Parathyroid adenoma (tissue), 2 donors: Measurements from ENCODE around the gene KLHL1.

Experiments
- H2AFZ ChIP-seq: fragments of 300-600 bp; sonication (generic); one replicate; pipeline ENCODE4 v1.7.0; 2017; ENCODE audit warnings: antibody characterized with exemption, mild to moderate bottlenecking
- H3K27ac ChIP-seq: fragments of 300-600 bp; sonication (generic); one replicate; pipeline ENCODE4 v1.7.0; 2017
- H3K27me3 ChIP-seq: fragments of 300-600 bp; sonication (generic); one replicate; pipeline ENCODE4 v1.7.0; 2017; ENCODE audit warnings: low read length; ENCODE audit not compliant: control insufficient read depth, insufficient read depth
- H3K36me3 ChIP-seq: fragments of 300-600 bp; sonication (generic); one replicate; pipeline ENCODE4 v1.7.0; 2017; ENCODE audit warnings: low read length; ENCODE audit not compliant: control insufficient read depth, insufficient read depth
- H3K4me1 ChIP-seq: fragments of 300-600 bp; sonication (generic); one replicate; pipeline ENCODE4 v1.7.0; 2017; ENCODE audit warnings: control low read depth
- H3K4me2 ChIP-seq: fragments of 300-600 bp; sonication (generic); one replicate; pipeline ENCODE4 v1.7.0; 2017; ENCODE audit warnings: low read length
- H3K4me3 ChIP-seq: fragments of 300-600 bp; sonication (generic); one replicate; pipeline ENCODE4 v1.7.0; 2017; ENCODE audit warnings: low read depth, low read length
- H3K79me2 ChIP-seq: fragments of 300-600 bp; sonication (generic); one replicate; pipeline ENCODE4 v1.7.0; 2017; ENCODE audit warnings: control low read depth
- H3K9ac ChIP-seq: fragments of 300-600 bp; sonication (generic); one replicate; pipeline ENCODE4 v1.7.0; 2017; ENCODE audit warnings: mild to moderate bottlenecking
- H3K9me3 ChIP-seq: fragments of 300-600 bp; sonication (generic); one replicate; pipeline ENCODE4 v1.7.0; 2017; ENCODE audit warnings: low read length; ENCODE audit not compliant: control insufficient read depth
- TF ChIP-seq, protein P1 (sequence below): fragments of 300-600 bp; sonication (generic); IDR thresholded peaks from one replicate; pipeline ENCODE4 v1.7.0; 2017; ENCODE audit warnings: antibody characterized with exemption, mild to moderate bottlenecking
- donor health status: primary hyperparathyroidism.

Gene KLHL1

DNA sequence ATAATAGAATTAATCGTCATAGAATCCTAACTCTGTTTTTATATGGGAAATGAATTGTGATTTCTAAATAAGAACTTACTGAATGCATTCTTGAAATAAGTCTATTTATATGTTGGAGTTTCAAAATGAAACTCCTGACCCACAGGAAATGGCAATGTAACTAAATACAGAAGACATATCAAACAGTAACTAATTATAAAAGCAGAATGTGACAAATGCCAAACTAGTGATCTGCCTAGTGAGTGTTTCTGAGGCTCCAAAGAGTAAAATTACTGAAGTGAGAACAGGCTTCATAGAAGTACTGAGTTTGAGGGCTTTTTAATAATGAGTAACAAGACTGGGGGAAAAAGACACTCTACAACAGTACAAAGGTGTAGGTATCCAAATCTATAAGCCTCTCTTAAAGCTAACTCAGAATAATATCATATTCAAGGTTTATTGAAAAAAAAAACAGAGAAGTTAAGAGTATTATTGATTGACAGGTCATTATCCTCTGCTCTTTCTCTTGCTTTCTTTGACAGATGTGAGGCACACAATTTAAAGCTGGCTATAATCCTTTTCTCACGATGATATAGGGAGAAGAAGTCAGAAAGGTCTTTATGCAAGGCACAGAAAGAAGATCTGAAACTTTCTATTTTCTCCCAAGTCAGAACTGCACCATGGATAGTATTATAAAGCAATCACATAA is 18.1 kb downstream of the KLHL1 start:
- H2AFZ ChIP-seq, result no peak overlapping the region
- no peaks in the 10 kb centered on the region for H3K79me2 ChIP-seq
- no peaks in the 10 kb centered on the region for H3K4me1 ChIP-seq
- no peaks in the 10 kb centered on the region for H3K36me3 ChIP-seq
- H3K4me2 ChIP-seq, result no peak overlapping the region
- no peak overlapping the region for H3K27ac ChIP-seq
- no peak overlapping the region for H3K4me3 ChIP-seq
- no peaks in the 10 kb centered on the region for H3K9me3 ChIP-seq
- no peaks in the 10 kb centered on the region for H3K27me3 ChIP-seq
- H3K9ac ChIP-seq, result no peak overlapping the region
- TF ChIP-seq, protein P1, sequence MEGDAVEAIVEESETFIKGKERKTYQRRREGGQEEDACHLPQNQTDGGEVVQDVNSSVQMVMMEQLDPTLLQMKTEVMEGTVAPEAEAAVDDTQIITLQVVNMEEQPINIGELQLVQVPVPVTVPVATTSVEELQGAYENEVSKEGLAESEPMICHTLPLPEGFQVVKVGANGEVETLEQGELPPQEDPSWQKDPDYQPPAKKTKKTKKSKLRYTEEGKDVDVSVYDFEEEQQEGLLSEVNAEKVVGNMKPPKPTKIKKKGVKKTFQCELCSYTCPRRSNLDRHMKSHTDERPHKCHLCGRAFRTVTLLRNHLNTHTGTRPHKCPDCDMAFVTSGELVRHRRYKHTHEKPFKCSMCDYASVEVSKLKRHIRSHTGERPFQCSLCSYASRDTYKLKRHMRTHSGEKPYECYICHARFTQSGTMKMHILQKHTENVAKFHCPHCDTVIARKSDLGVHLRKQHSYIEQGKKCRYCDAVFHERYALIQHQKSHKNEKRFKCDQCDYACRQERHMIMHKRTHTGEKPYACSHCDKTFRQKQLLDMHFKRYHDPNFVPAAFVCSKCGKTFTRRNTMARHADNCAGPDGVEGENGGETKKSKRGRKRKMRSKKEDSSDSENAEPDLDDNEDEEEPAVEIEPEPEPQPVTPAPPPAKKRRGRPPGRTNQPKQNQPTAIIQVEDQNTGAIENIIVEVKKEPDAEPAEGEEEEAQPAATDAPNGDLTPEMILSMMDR, result no peak

GRCh38 chr13:70088926-70089325 is 19.3 kb downstream of the KLHL1 start:
- H3K27me3 ChIP-seq, result no peaks in the 10 kb centered on the region
- no peaks in the 10 kb centered on the region for H3K79me2 ChIP-seq
- H3K9ac ChIP-seq, result no peak overlapping the region
- TF ChIP-seq, protein P1, result no peak
- H3K9me3 ChIP-seq, result no peaks in the 10 kb centered on the region
- H3K4me1 ChIP-seq, result no peaks in the 10 kb centered on the region
- no peaks in the 10 kb centered on the region for H3K36me3 ChIP-seq
- H2AFZ ChIP-seq, result no peak overlapping the region
- H3K27ac ChIP-seq, result no peak overlapping the region
- H3K4me2 ChIP-seq, result no peak overlapping the region
- no peak overlapping the region for H3K4me3 ChIP-seq

GRCh38 chr13:70087247-70087646 is 21.0 kb downstream of the KLHL1 start:
- Histone ChIP-seq H3K4me1 (no peaks in the 10 kb centered on the region), H2AFZ (no peak overlapping the region), H3K9ac (no peak overlapping the region)

DNA sequence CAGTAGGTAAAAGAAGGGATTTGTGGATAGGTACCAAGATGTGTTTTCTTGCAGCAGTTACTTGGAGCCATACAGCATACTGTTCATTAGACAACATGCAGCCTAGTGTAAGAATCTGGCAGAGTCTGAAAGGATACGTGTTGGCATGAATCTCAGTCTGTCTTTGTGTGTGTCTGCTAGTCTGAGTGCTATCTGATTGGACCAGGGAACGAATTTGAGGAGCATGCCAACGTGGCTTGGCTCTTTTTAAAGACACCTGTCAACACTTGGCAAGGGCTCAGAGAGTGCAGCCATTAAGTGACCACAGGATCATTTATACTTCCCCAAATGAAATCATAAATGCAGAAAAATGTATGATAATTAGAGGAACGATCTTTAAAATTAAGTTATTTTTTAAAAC is 28.2 kb downstream of the KLHL1 start:
- Histone ChIP-seq H2AFZ (no peak overlapping the region), H3K4me1 (no peaks in the 10 kb centered on the region), H3K79me2 (no peaks in the 10 kb centered on the region), H3K9me3 (no peaks in the 10 kb centered on the region), H3K36me3 (no peaks in the 10 kb centered on the region), H3K4me3 (no peak overlapping the region), H3K27me3 (no peaks in the 10 kb centered on the region), H3K27ac (no peak overlapping the region), H3K9ac (no peak overlapping the region), H3K4me2 (no peak overlapping the region)
- TF ChIP-seq, protein P1, result no peak

More at GRCh38 chr13:70087247-70087646, 21.0 kb downstream of the KLHL1 start:
- H3K4me2 ChIP-seq, result no peak overlapping the region
- TF ChIP-seq, protein P1, result no peak
- H3K27ac ChIP-seq, result no peak overlapping the region
- H3K9me3 ChIP-seq, result no peaks in the 10 kb centered on the region
- H3K27me3 ChIP-seq, result no peaks in the 10 kb centered on the region
- no peaks in the 10 kb centered on the region for H3K36me3 ChIP-seq
- H3K4me3 ChIP-seq, result no peak overlapping the region
- no peaks in the 10 kb centered on the region for H3K79me2 ChIP-seq

DNA sequence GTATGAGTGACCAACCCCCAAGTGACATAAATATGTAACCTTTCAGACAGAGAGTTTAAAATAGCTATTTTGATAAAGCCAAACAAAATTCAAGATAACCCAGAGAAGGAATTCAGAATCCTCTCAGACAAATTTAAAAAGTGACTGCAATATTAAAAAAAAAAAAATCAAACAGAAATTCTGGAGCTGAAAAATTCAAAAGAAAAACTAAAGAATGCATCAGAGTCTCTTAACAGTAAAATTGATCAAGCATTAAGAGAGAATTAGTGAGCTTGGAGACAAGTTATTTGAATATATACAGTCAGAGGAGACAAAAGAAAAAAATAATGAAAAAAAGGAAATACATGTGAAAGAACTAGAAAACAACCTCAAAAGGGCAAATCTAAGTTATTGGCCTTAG is 53.7 kb downstream of the KLHL1 start:
- H3K9me3 ChIP-seq, result no peaks in the 10 kb centered on the region
- no peak overlapping the region for H3K4me2 ChIP-seq
- H3K27me3 ChIP-seq, result no peaks in the 10 kb centered on the region
- H2AFZ ChIP-seq, result no peak overlapping the region
- TF ChIP-seq, protein P1, result no peak
- H3K79me2 ChIP-seq, result no peaks in the 10 kb centered on the region
- no peak overlapping the region for H3K4me3 ChIP-seq
- H3K9ac ChIP-seq, result no peak overlapping the region
- H3K36me3 ChIP-seq, result no peaks in the 10 kb centered on the region
- H3K4me1 ChIP-seq, result no peaks in the 10 kb centered on the region
- no peak overlapping the region for H3K27ac ChIP-seq
